ENCODE measurements around the gene PLCB3.

PLCB3 gene

DNA sequence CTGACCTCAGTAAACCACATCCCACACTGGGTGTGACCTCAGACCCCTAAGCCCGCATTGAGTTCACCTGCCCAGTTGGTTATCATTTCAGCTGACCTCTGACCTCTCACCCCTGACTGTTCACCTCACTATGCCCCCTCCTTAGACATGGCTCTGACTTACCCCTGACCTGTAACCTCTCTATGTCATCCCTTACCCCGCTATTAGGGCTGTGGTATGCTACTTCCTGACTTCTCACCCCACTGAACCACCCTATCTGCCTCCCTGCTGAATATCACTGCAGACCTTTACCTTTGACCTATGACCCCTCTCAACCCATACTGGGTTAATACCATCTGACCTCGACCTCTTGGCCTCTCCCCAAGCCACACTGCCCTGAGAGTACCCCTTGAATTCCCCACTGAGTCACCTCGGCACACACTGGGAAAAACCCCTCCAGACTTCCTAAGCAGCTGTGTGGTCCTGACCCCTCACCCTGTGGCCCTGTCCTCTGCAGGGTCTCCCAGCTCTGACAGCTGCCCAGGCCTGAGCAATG is 8.3 kb downstream of the PLCB3 start:
- Histone ChIP-seq H3K9me3 (no peaks in the 10 kb centered on the region), H3K4me1 (peaks cover 16% of the 10 kb centered on the region), H3K4me3 (ENCODE audit: low read depth, low read length) (no peak overlapping the region), H3K27me3 (no peaks in the 10 kb centered on the region), H3K36me3 (peaks cover 3% of the 10 kb centered on the region)
- TF ChIP-seq CTCF (IDR thresholded peaks at IDR 0.05; ENCODE audit: low read depth, low read length), result no peak
- no peak for DNase-seq

GRCh38 chr11:64260147-64260708 is 8.9 kb downstream of the PLCB3 start:
- Histone ChIP-seq H3K9me3 (no peaks in the 10 kb centered on the region), H3K27me3 (no peaks in the 10 kb centered on the region), H3K4me1 (peaks cover 16% of the 10 kb centered on the region), H3K36me3 (peaks cover 3% of the 10 kb centered on the region), H3K4me3 (ENCODE audit: low read depth, low read length) (no peak overlapping the region)
- no peak for DNase-seq
- TF ChIP-seq CTCF (IDR thresholded peaks at IDR 0.05; ENCODE audit: low read depth, low read length), result no peak

- peaks cover 6% of the 10 kb centered on the region for H3K36me3 ChIP-seq
- no peaks in the 10 kb centered on the region for H3K27me3 ChIP-seq
- no peak for DNase-seq
- no peak for TF ChIP-seq CTCF (IDR thresholded peaks at IDR 0.05; ENCODE audit: low read depth, low read length)
- no peaks in the 10 kb centered on the region for H3K9me3 ChIP-seq
- no peak overlapping the region for H3K4me3 ChIP-seq (ENCODE audit: low read depth, low read length)
- peaks cover 16% of the 10 kb centered on the region for H3K4me1 ChIP-seq
These were observed 10.3 kb downstream of the PLCB3 start for GRCh38 chr11:64261556-64262080.

GRCh38 chr11:64262271-64263002 is 11.1 kb downstream of the PLCB3 start:
- Histone ChIP-seq H3K27me3 (no peaks in the 10 kb centered on the region), H3K36me3 (peaks cover 6% of the 10 kb centered on the region), H3K9me3 (no peaks in the 10 kb centered on the region), H3K4me3 (ENCODE audit: low read depth, low read length) (no peak overlapping the region), H3K4me1 (peaks cover 16% of the 10 kb centered on the region)
- DNase-seq, result no peak
- no peak for TF ChIP-seq CTCF (IDR thresholded peaks at IDR 0.05; ENCODE audit: low read depth, low read length)

DNA sequence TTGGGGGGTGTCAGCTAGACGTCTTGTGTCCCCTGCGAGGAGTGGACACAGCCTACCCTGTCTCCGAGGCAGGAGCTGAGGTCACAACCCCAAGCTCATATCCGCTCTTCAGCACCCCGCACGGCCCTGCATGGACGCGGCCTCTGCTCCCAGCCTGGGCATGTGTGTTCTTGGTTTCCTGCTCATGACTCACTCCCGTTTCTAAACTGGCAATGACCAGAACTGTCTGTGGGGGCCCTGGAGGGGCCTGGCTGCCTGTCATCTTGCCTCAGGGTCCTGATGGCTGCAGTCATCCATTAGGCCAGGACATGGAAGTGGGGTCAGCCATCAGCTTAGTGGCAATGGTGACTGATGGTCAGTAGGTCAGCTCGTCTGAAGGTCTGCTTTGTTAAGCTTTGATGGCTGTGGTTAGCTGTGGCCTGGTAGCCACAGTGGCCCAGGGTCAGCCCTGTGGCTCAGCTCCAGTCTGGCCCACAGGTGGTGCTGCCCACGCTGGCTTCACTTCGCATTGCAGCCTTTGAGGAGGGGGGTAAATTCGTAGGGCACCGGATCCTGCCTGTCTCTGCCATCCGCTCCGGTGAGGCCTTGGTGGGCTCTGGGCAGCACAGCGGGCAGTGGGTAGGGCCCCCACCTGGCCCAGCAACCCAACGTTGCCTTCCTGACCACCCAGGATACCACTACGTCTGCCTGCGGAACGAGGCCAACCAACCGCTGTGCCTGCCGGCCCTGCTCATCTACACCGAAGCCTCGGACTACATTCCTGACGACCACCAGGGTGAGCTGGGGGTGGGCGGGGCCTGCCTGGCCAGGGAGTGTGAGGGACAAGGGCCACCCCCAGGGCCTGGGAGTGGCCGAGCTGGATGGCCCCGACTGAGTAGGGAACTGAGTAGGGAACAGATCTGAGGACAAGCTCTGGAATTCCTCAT is 12.0 kb downstream of the PLCB3 start:
- no peaks in the 10 kb centered on the region for H3K27me3 ChIP-seq
- no peak for DNase-seq
- no peak overlapping the region for H3K4me3 ChIP-seq (ENCODE audit: low read depth, low read length)
- no peaks in the 10 kb centered on the region for H3K9me3 ChIP-seq
- no peak for TF ChIP-seq CTCF (IDR thresholded peaks at IDR 0.05; ENCODE audit: low read depth, low read length)
- H3K36me3 ChIP-seq, result peaks cover 6% of the 10 kb centered on the region
- H3K4me1 ChIP-seq, result peaks cover 19% of the 10 kb centered on the region

All from BE2C (cell line).